Gastrocnemius medialis (tissue), 4 donors: ENCODE data around the gene CTSA.

Experiments used
- CTCF ChIP-seq, 5 experiments: fragments of 450-650 bp in 3 of 5; fragments of 200-600 bp in 2 of 5; sonication (generic) in 2 of 5; IDR thresholded peaks in 4 of 5; conservative IDR thresholded peaks in 1 of 5; 1 replicate in 4 of 5; 2 replicates in 1 of 5; pipeline ENCODE4 v1.5.1; 2016 to 2019; ENCODE audit warnings: antibody characterized with exemption in 5 of 5, mild to moderate bottlenecking in 3 of 5, moderate library complexity in 3 of 5
- POLR2A ChIP-seq, 2 donors: fragments of 450-650 bp; IDR thresholded peaks; one replicate each; pipeline ENCODE4 v1.6.1; 2017; ENCODE audit warnings: antibody characterized with exemption in 2 of 2, mild to moderate bottlenecking in 2 of 2, moderate library complexity in 2 of 2

GRCh38 chr20:45920462-45921336 is 29.6 kb downstream of the CTSA start:
- TF ChIP-seq POLR2A (IDR thresholded peaks at IDR 0.05) (no peak), CTCF (IDR thresholded peaks at IDR 0.05 in 4 of 5, conservative IDR thresholded peaks at IDR 0.05 in 1 of 5) (no peak)
